Fibroblast of the conjunctiva (primary cell): Measurements from ENCODE around the gene BDH1.
"Not testable (repeated sequence)": the region's sequence is repeated elsewhere in the genome, so short reads cannot be mapped to it uniquely, and the experiment has no call there.

Experiments
- DNase-seq: peaks from one replicate; pipeline ENCODE4 v3.0.0-alpha.2; 2010; ENCODE audit warnings: low read depth

The BDH1 gene

GRCh38 chr3:197520311-197521276 lies 35.2 kb downstream of the BDH1 start:
- DNase-seq: no peak

- no peak for DNase-seq
Observed at GRCh38 chr3:197519801-197520211, 36.0 kb downstream of the BDH1 start.

GRCh38 chr3:197518881-197519421 lies 36.8 kb downstream of the BDH1 start:
- no peak for DNase-seq

DNA sequence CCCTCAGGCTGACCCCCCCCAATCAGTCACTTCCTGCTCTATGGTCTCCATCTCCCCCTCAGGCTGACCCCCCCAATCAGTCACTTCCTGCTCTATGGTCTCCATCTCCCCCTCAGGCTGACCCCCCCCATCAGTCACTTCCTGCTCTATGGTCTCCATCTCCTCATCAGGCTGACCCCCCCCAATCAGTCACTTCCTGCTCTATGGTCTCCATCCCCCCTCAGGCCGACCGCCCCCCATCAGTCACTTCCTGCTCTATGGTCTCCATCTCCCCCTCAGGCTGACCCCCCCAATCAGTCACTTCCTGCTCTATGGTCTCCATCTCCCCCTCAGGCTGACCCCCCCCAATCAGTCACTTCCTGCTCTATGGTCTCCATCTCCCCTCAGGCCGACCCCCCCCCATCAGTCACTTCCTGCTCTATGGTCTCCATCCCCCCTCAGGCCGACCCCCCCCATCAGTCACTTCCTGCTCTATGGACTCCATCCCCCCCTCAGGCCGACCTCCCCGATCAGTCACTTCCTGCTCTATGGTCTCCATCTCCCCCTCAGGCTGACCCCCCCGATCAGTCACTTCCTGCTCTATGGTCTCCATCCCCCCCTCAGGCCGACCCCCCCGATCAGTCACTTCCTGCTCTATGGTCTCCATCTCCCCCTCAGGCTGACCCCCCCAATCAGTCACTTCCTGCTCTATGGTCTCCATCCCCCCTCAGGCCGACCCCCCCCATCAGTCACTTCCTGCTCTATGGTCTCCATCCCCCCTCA lies 37.7 kb downstream of the BDH1 start:
- DNase-seq: not testable (repeated sequence)

GRCh38 chr3:197516890-197517606 lies 38.7 kb downstream of the BDH1 start:
- DNase-seq: not testable (repeated sequence)

DNA sequence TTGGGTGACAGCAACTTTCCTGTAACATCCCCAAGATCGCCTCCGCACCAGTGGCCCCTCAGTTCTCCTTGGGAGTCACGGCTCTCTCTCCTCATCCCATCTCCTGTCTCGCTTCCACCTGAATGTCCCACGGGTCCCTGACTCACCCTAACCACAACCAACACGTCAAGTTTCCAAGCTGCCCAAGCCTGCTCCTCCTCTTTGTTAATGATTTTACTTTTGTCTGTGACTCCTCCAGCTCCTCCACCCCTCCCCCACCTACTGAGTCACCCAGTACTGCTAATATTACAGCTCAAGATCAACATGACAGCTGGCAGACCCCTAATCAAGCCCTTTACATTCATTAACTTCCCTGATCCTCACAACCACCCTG lies 39.3 kb downstream of the BDH1 start:
- peak; percentile 43 for DNase-seq

GRCh38 chr3:197514786-197515355 lies 40.9 kb downstream of the BDH1 start:
- no peak for DNase-seq

DNA sequence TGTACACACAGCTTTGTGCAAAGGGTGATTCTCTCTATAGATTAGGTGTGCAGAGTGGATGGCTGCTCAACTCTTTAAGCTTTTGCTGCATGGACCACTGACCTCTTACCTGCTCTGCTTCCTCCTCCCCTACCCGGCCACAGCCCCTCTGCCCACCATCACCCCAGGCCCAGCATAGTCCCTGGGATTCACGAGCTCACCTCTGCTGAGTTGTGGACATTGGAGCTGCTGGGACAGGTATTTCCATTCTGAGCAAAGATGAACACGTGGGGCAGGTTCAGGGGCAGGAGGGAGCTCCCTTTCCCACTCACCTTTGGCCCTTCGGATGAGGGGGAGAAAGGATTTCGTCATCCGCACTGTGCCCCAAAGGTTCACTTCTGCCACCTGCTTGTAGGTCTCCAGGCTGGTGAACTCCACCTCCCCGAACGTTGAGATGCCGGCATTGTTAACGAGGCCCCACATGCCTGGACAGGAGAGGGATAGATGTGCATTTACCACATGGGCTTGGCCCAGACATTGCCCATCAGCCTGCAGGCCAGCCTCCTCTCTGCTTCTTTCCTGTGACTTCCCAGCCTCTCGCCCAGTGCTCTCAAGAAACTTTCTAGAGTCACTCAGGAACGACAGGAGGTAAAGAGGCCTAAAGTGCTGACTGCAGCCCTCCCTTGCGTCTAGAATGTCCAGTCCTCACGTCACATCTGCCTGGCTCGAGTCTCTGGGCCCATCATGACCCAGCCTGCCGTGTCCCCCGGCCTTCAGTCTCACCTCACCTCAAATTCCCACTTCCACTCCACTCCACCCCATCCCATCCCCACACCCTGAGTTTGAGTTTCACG lies 41.6 kb downstream of the BDH1 start:
- DNase-seq: no peak

- no peak for DNase-seq
Observed at GRCh38 chr3:197512691-197513571, 42.8 kb downstream of the BDH1 start.

GRCh38 chr3:197511853-197512635 lies 43.7 kb downstream of the BDH1 start:
- no peak for DNase-seq

GRCh38 chr3:197511130-197511529 lies 44.6 kb downstream of the BDH1 start:
- no peak for DNase-seq

DNA sequence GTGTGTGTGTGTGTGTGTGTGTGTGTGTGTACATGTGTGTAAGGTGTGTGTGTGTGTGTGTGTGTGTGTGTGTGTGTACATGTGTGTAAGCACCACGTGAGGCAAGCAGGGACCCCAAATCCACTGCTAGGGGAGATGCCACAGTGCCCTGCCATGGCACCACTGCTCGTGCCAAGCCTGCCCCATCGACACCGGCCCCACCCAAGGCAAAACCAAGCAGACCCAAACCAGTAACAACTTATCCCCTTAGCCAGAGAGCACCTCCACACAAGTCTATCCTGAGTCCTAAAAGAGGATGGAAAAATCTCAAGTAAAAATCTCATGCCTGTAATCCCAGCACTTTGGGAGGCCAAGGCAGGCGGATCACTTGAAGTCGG lies 45.1 kb downstream of the BDH1 start:
- DNase-seq: no peak

- DNase-seq: no peak
Observed at GRCh38 chr3:197508924-197509775, 46.6 kb downstream of the BDH1 start.

DNA sequence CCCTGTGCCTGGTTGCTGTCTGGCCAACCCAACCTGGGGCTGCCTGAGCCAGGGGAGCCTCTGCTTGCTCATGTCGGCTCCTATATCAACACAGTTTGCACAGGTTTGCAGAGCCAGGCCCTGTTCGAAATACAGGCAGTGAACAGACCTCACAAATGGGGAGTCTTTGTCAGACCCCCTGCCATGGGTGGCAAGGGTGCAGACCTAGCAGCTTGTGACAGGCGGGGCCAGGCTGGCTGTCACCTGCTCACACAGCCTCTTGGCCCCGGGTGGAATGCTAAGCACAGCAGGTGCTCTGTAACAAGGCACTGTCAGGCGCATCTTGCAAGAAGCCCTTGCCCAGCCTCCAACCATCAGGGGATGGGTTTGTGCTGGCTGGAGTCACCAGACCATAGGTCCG lies 47.3 kb downstream of the BDH1 start:
- no peak for DNase-seq

DNA sequence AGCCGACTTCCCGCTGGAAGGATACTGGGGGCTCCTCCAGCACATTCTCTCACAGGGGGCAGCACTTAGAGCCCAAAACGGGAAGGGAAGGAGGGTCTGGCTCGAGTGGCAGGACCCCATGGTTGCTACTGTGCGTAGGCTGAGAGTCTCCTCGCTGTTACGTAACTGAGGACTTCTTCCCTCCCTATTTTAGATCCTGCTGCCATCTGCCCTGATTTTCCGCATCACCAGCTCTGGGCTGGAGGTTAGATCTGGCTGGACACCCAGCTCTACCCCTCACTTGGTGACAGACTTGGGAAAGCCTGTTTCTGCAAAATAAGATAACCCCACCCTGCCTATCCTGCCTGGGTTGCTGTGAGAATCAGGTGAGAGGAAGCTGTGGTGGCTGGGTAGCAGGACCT lies 47.7 kb downstream of the BDH1 start:
- no peak for DNase-seq

DNA sequence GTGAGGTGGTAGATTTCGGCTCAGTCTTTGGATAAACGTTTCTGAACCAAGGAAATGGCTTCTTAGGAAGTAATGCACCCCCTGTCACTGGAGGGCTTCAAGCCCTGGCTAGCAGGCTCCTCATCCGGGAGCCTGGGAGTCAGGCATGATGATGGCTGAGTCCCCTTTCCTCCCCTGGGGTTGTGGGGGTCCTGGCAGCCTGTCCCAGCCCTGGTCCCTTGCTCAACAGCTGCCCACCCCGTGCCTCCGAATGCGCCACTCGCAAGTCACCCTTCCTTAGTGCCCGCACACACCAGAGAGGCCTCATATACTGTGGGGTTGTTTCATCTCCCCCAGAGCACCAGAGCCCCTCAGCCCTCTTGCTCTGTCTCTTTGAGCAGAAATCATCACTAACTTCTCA lies 48.2 kb downstream of the BDH1 start:
- DNase-seq: no peak

GRCh38 chr3:197507081-197507480 lies 48.7 kb downstream of the BDH1 start:
- DNase-seq: no peak
